K562 (cell line): Measurements from ENCODE around the gene MALAT1. TPM values are rescaled to one million over a fixed set of nuclear protein-coding genes. Genes with fewer than 3 reads are reported as not detected.

Experiments used
- CREB1 ChIP-seq, 2 experiments: sonication (generic) in 1 of 2; formaldehyde crosslinking in 1 of 2; IDR thresholded peaks; 2 replicates each; pipeline versions ENCODE4 v1.6.1 to v1.8.0; 2012 to 2022; ENCODE audit warnings: inconsistent platforms in 1 of 2, mild to moderate bottlenecking in 1 of 2, missing genetic modification reagents in 1 of 2, moderate library complexity in 1 of 2
- GATAD2B ChIP-seq: fragments of 450-650 bp; IDR thresholded peaks from 2 replicates; pipeline ENCODE4 v1.6.1; 2017; ENCODE audit warnings: mild to moderate bottlenecking, borderline replicate concordance
- HNRNPL ChIP-seq: fragments of 200-400 bp; formaldehyde crosslinking; IDR thresholded peaks from 2 replicates; pipeline ENCODE4 v1.6.1; 2017; ENCODE audit warnings: low read depth, mild to moderate bottlenecking, low read length
- HNRNPLL ChIP-seq: fragments of 200-400 bp; formaldehyde crosslinking; IDR thresholded peaks from 2 replicates; pipeline ENCODE4 v1.6.1; 2017; ENCODE audit warnings: low read length, low read depth, mild to moderate bottlenecking; ENCODE audit not compliant: poor library complexity, severe bottlenecking
- KDM1A ChIP-seq, 2 experiments: fragments of 450-650 bp; IDR thresholded peaks; 2 replicates each; pipeline ENCODE4 v1.6.1; 2016; ENCODE audit warnings: mild to moderate bottlenecking in 2 of 2
- MAFF ChIP-seq: IDR thresholded peaks from 2 replicates; pipeline ENCODE4 v1.6.1; 2012; ENCODE audit warnings: low read length, improper control_type of control experiment
- MLLT1 ChIP-seq, 2 experiments: fragments of 450-650 bp; IDR thresholded peaks; 2 replicates each; pipeline ENCODE4 v1.6.1; 2016
- PHF21A ChIP-seq: fragments of 450-650 bp; IDR thresholded peaks from 2 replicates; pipeline ENCODE4 v1.6.1; 2017; ENCODE audit warnings: low read depth, borderline replicate concordance
- SIN3A ChIP-seq, 2 experiments: fragments of 150-350 bp in 1 of 2; IDR thresholded peaks; 2 replicates each; pipeline ENCODE4 v1.6.1; 2011 to 2016; ENCODE audit warnings: borderline replicate concordance in 2 of 2, low read depth in 2 of 2, low read length in 2 of 2, mild to moderate bottlenecking in 2 of 2, moderate library complexity in 2 of 2; ENCODE audit not compliant: control insufficient read depth in 1 of 2
- SUPT5H ChIP-seq: fragments of 450-650 bp; IDR thresholded peaks from 2 replicates; pipeline ENCODE4 v1.6.1; 2016
- TBL1XR1 ChIP-seq, 2 experiments: IDR thresholded peaks; 2 replicates each; pipeline ENCODE4 v1.6.1; 2012; ENCODE audit warnings: improper control_type of control experiment in 2 of 2, low read length in 2 of 2, mild to moderate bottlenecking in 1 of 2
- TCF7L2 ChIP-seq: fragments of 150-350 bp; IDR thresholded peaks from 2 replicates; pipeline ENCODE4 v1.6.1; 2016; ENCODE audit warnings: low read depth, mild to moderate bottlenecking, low read length, moderate library complexity
- TCFL5 ChIP-seq: fragments of 250-450 bp; sonication (Bioruptor Pico); conservative IDR thresholded peaks from 2 replicates; pipeline ENCODE4 v1.6.1; 2021; ENCODE audit warnings: mild to moderate bottlenecking, moderate library complexity, matching md5 sums
- TEAD1 ChIP-seq, 2 experiments: fragments of 450-650 bp in 1 of 2; sonication (generic) in 1 of 2; formaldehyde crosslinking; IDR thresholded peaks; 2 replicates each; pipeline versions ENCODE4 v1.4.0 to v1.8.0; 2020 to 2022; ENCODE audit warnings: mild to moderate bottlenecking in 2 of 2, missing genetic modification reagents in 1 of 2
- ZFX ChIP-seq: sonication (generic); formaldehyde crosslinking; IDR thresholded peaks from 2 replicates; pipeline ENCODE4 v1.8.0; 2022; ENCODE audit warnings: mild to moderate bottlenecking, missing genetic modification reagents, moderate library complexity
- ZKSCAN1 ChIP-seq: fragments of 150-350 bp; IDR thresholded peaks from 2 replicates; pipeline ENCODE4 v1.6.1; 2016; ENCODE audit warnings: low read depth, low read length
- ZNF253 ChIP-seq: fragments of 250-450 bp; sonication (Bioruptor Pico); conservative IDR thresholded peaks from 2 replicates; pipeline ENCODE4 v1.6.1; 2021; ENCODE audit warnings: mild to moderate bottlenecking
- ZNF561 ChIP-seq: fragments of 450-650 bp; formaldehyde crosslinking; conservative IDR thresholded peaks from 2 replicates; pipeline ENCODE4 v1.4.0; 2020; ENCODE audit warnings: mild to moderate bottlenecking, moderate library complexity
- ZNF57 ChIP-seq: fragments of 450-650 bp; formaldehyde crosslinking; IDR thresholded peaks from 2 replicates; pipeline ENCODE4 v1.4.0; 2020; ENCODE audit warnings: mild to moderate bottlenecking, moderate library complexity
- ZNF584 ChIP-seq: fragments of 200-800 bp; sonication (Bioruptor generic); IDR thresholded peaks from 2 replicates; pipeline ENCODE4 v1.6.1; 2016; ENCODE audit warnings: low read depth, mild to moderate bottlenecking, missing genetic modification characterization, missing compliant biosample characterization
- ZNF717 ChIP-seq: fragments of 250-450 bp; sonication (Bioruptor Pico); IDR thresholded peaks from 2 replicates; pipeline ENCODE4 v1.5.0; 2021
- ZSCAN32 ChIP-seq: fragments of 450-650 bp; formaldehyde crosslinking; IDR thresholded peaks from 2 replicates; pipeline ENCODE4 v1.4.0; 2020; ENCODE audit warnings: mild to moderate bottlenecking, moderate library complexity
- polyA plus RNA-seq, 8 experiments: library from polyadenylated mRNA; depleted of rRNA in 4 of 8; stranded (reverse) in 5 of 8; unstranded in 3 of 8; fragments of >200 nt; fragmentation: Nextera tagmentation in 2 of 8; fragmentation: Illumina TruSeq in 1 of 8; extraction: Ambion mirVana in 2 of 8; extraction: Trizol in 1 of 8; gene quantifications; 2 replicates each; pipeline versions ENCODE4 v1.2.1 to v1.2.3, GENCODE V29; 2011 to 2014; ENCODE audit warnings: inconsistent platforms in 1 of 8, missing spikeins in 1 of 8
- total RNA-seq, 7 experiments: library from RNA; depleted of rRNA in 6 of 7; stranded (reverse); fragments of >200 nt in 6 of 7; fragmentation: Illumina TruSeq in 2 of 7; extraction: Trizol in 2 of 7; gene quantifications; 2 replicates each; pipeline versions ENCODE4 v1.2.1 to v1.2.3, GENCODE V29; 2011 to 2021; ENCODE audit warnings: low replicate concordance in 1 of 7
- TF ChIP-seq, protein P1 (sequence below), 3 experiments: IDR thresholded peaks in 2 of 3; conservative IDR thresholded peaks in 1 of 3; 2 replicates each; pipeline ENCODE4 v1.5.1; 2011 to 2012; ENCODE audit warnings: low read length in 3 of 3, mild to moderate bottlenecking in 3 of 3, control low read depth in 2 of 3, improper control_type of control experiment in 1 of 3, inconsistent platforms in 1 of 3, low read depth in 1 of 3, mixed read lengths in 1 of 3, moderate library complexity in 1 of 3; ENCODE audit not compliant: insufficient read depth in 2 of 3
- TF ChIP-seq, protein P2 (sequence below): sonication (generic); formaldehyde crosslinking; IDR thresholded peaks from 2 replicates; pipeline ENCODE4 v1.5.0; 2020; ENCODE audit warnings: missing genetic modification reagents

MALAT1 gene
- total and polyA plus RNA-seq, 9 of the 15 experiments (the other 6 are each of a cell fraction or from before 2014, with no cell fraction given), result 363 to 8,715 (median 2,351) TPM

- TF ChIP-seq TBL1XR1 (IDR thresholded peaks at IDR 0.05; ENCODE audit: low read length in 2 of 2), result peak; percentile 54 to 91; a peak in 3 of 4 replicates
- peak; percentile 74; the same call in 1 of the 2 replicates for TF ChIP-seq ZNF57 (CRISPR knock-in tag)
- TF ChIP-seq ZKSCAN1, result 0 out of 2 replicates have a peak, but pooled peaks have one; percentile 6
- peak; percentile 50; the same call in 1 of the 2 replicates for TF ChIP-seq ZNF717 (CRISPR knock-in tag)
- no peak for TF ChIP-seq HNRNPLL
- TF ChIP-seq TCF7L2, result no peak
- TF ChIP-seq MLLT1 (IDR thresholded peaks at IDR 0.05), result peak; percentile 96 to 99
- 0 out of 4 replicates have a peak, but pooled peaks of 1 of the 2 experiments have one; percentile 4 for TF ChIP-seq KDM1A (IDR thresholded peaks at IDR 0.05)
- TF ChIP-seq GATAD2B, result no peak
- TF ChIP-seq TEAD1 (CRISPR knock-in tag; IDR thresholded peaks at IDR 0.05), result peak; percentile 33 to 76; a peak in 2 of 4 replicates
- peak; percentile 27; the same call in 1 of the 2 replicates for TF ChIP-seq ZFX
- peak; percentile 58; the same call in 1 of the 2 replicates for TF ChIP-seq ZNF561
- TF ChIP-seq, protein P1, sequence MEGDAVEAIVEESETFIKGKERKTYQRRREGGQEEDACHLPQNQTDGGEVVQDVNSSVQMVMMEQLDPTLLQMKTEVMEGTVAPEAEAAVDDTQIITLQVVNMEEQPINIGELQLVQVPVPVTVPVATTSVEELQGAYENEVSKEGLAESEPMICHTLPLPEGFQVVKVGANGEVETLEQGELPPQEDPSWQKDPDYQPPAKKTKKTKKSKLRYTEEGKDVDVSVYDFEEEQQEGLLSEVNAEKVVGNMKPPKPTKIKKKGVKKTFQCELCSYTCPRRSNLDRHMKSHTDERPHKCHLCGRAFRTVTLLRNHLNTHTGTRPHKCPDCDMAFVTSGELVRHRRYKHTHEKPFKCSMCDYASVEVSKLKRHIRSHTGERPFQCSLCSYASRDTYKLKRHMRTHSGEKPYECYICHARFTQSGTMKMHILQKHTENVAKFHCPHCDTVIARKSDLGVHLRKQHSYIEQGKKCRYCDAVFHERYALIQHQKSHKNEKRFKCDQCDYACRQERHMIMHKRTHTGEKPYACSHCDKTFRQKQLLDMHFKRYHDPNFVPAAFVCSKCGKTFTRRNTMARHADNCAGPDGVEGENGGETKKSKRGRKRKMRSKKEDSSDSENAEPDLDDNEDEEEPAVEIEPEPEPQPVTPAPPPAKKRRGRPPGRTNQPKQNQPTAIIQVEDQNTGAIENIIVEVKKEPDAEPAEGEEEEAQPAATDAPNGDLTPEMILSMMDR (IDR thresholded peaks at IDR 0.05 in 2 of 3, conservative IDR thresholded peaks at IDR 0.05 in 1 of 3; ENCODE audit: insufficient read depth in 2 of 3, low read depth in 1 of 3, low read length in 3 of 3), result no peak
- TF ChIP-seq HNRNPL, result peak; percentile 88
- 0 out of 2 replicates have a peak, but pooled peaks have one; percentile 4 for TF ChIP-seq TCFL5
- 0 out of 2 replicates have a peak, but pooled peaks have one; percentile 72 for TF ChIP-seq ZNF253 (CRISPR knock-in tag)
- peak in 1 of 2 experiments; percentile 39; a peak in 1 of 4 replicates for TF ChIP-seq SIN3A (IDR thresholded peaks at IDR 0.05; ENCODE audit: borderline replicate concordance in 2 of 2, control insufficient read depth in 1 of 2, low read depth in 2 of 2, low read length in 2 of 2)
- peak; percentile 21; the same call in 1 of the 2 replicates for TF ChIP-seq MAFF
- TF ChIP-seq ZNF584 (CRISPR knock-in tag), result peak; percentile 42; the same call in 1 of the 2 replicates
- TF ChIP-seq PHF21A, result no peak
- TF ChIP-seq SUPT5H, result peak; percentile 43
- TF ChIP-seq ZSCAN32 (CRISPR knock-in tag), result peak; percentile 58
- TF ChIP-seq, protein P2, sequence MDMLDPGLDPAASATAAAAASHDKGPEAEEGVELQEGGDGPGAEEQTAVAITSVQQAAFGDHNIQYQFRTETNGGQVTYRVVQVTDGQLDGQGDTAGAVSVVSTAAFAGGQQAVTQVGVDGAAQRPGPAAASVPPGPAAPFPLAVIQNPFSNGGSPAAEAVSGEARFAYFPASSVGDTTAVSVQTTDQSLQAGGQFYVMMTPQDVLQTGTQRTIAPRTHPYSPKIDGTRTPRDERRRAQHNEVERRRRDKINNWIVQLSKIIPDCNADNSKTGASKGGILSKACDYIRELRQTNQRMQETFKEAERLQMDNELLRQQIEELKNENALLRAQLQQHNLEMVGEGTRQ (CRISPR knock-in tag), result no peak
- peak; percentile 27; the same call in 1 of the 2 replicates for TF ChIP-seq CREB1 (IDR thresholded peaks at IDR 0.05)
- peak; percentile 31; the same call in 1 of the 2 replicates for TF ChIP-seq CREB1 (CRISPR knock-in tag; IDR thresholded peaks at IDR 0.05)
Observed at GRCh38 chr11:65501472-65502273, 2.8 kb downstream of the MALAT1 start (continued).
